Heart left ventricle (tissue), 13 donors: Measurements from ENCODE around the gene NDUFA5.
A peak's percentile ranks its signal among the peaks of the same experiment; 100 is the strongest.

Experiments
- POLR2A ChIP-seq, 2 donors: fragments of 450-650 bp; IDR thresholded peaks; one replicate each; pipeline ENCODE4 v1.6.1; 2017; ENCODE audit warnings: antibody characterized with exemption in 2 of 2, mild to moderate bottlenecking in 2 of 2, moderate library complexity in 2 of 2
- TF ChIP-seq, protein P1 (sequence below), 12 donors: fragments of 200-600 bp; sonication (generic) in 4 of 12; IDR thresholded peaks; one replicate each; pipeline versions ENCODE4 v1.5.0 to v1.8.0; 2018 to 2022; ENCODE audit warnings: antibody characterized with exemption in 12 of 12, mild to moderate bottlenecking in 5 of 12
- donor health status: ischemic (EF 13 %, LVEDD 7.1; RV severe dilation, severe dysfunction).
- donor health status: DM: no; HTN: yes; CAD: no.
- donor health status: DM: no; HTN: no; CAD: no.
- donor health status: ischemic (EF 25% LVEDD 6.9; RV normal size, moderate dysfunction).
- donor health status: ischemic (EF 25% LVEDD 5.7; RV mildly dilated, moderate dysfunction).
- donor health status: ischemic (EF 35%, LVEDD 5.7; RV mildly dilated, moderate dysfunction).
- donor health status: nonischemic (EF 11% LVEDD 7.7; RV severe dilation, severe dysfunction).
- donor health status: DM: yes; HTN: yes; CAD: no.
- donor health status: PGD.
- donor health status: ischemic (EF 29% LVEDD 5.4; RV normal size, mild dysfunction).
- donor health status: nonischemic (EF 23%, LVEDD 6.1; RV moderate dilation, normal function).

DNA sequence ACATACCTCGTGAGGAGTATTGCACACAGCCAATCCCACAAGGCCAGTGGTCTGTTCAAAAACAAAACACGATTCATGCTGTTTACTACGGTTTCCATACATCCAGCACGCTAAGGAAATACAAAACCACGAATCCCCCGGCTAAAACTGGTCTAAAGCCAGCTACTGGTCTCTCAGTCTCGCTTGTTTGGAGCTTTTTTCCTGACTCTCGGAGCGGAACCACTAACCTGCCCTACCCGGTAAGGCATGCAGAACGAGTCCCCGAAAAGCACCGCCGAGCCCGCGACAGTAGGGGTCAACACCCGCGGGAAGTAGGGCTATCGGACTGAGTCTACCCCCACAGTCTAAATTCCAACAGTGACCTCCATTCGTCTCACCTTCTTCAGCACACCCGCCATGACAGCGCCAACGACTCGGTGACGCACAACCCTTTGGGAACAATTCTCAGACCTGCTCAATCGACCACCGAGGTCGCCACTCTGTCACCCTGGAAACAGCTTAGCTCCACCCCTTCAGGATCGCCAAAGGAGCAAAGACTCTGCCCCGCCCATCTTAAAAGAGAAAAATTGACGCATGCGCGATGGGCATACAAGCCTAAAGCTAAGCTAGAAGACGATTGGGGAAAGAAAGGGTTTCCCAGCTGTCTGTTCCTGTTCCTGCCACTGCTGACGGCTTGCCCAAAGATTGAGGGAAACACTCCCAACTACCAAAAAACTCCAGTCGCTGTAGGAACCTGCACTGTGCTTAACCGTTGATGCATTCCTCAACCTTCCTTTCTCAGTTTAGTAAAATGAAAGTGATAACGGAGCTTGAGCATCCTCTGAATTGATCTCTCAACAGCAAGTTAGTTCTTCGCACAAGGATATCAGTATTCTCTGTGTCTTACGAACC lies at the start of gene NDUFA5:
- peak in 1 of 2 donors; percentile 72 for TF ChIP-seq POLR2A (IDR thresholded peaks at IDR 0.05)
- TF ChIP-seq, protein P1, sequence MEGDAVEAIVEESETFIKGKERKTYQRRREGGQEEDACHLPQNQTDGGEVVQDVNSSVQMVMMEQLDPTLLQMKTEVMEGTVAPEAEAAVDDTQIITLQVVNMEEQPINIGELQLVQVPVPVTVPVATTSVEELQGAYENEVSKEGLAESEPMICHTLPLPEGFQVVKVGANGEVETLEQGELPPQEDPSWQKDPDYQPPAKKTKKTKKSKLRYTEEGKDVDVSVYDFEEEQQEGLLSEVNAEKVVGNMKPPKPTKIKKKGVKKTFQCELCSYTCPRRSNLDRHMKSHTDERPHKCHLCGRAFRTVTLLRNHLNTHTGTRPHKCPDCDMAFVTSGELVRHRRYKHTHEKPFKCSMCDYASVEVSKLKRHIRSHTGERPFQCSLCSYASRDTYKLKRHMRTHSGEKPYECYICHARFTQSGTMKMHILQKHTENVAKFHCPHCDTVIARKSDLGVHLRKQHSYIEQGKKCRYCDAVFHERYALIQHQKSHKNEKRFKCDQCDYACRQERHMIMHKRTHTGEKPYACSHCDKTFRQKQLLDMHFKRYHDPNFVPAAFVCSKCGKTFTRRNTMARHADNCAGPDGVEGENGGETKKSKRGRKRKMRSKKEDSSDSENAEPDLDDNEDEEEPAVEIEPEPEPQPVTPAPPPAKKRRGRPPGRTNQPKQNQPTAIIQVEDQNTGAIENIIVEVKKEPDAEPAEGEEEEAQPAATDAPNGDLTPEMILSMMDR (IDR thresholded peaks at IDR 0.05): no peak
